ENCODE measurements around the gene SLC47A2.

The SLC47A2 gene

DNA sequence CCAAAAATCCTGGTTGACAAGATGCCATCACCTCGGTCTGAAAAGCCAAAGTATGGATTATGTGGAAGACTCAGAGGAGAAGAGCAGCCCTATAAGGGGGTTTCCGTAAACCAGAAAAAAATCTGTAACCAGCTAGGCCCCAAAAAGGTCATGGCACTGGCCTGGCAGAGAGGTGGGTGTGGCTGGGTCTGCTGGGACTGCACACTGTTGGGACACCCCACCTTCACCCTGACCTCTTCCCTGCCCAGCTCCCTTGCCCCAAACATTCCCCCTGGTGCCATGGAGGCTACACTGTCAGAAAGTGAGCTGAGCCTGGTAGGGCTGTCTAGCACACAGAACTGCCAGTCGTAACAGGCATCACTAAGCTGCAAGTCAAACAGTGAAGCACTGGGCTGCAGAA is 6.5 kb downstream of the SLC47A2 start:
- Histone ChIP-seq H3K27ac (no peak overlapping the region), H3K4me3 (IDR thresholded peaks at IDR 0.05; ENCODE audit: insufficient read depth, low read depth, low read length) (no peak overlapping the region), H2AFZ (ENCODE audit: low read depth) (no peak overlapping the region), H3K79me2 (ENCODE audit: insufficient read depth, low read depth) (no peaks in the 10 kb centered on the region), H3K27me3 (ENCODE audit: insufficient read depth, low read depth) (no peaks in the 10 kb centered on the region), H4K20me1 (ENCODE audit: insufficient read depth) (no peaks in the 10 kb centered on the region), H3K9ac (no peak overlapping the region), H3K4me2 (no peak overlapping the region), H3K36me3 (ENCODE audit: insufficient read depth) (no peaks in the 10 kb centered on the region), H3K4me1 (ENCODE audit: low read depth, poor library complexity, severe bottlenecking) (no peaks in the 10 kb centered on the region)
- TF ChIP-seq, protein P1, sequence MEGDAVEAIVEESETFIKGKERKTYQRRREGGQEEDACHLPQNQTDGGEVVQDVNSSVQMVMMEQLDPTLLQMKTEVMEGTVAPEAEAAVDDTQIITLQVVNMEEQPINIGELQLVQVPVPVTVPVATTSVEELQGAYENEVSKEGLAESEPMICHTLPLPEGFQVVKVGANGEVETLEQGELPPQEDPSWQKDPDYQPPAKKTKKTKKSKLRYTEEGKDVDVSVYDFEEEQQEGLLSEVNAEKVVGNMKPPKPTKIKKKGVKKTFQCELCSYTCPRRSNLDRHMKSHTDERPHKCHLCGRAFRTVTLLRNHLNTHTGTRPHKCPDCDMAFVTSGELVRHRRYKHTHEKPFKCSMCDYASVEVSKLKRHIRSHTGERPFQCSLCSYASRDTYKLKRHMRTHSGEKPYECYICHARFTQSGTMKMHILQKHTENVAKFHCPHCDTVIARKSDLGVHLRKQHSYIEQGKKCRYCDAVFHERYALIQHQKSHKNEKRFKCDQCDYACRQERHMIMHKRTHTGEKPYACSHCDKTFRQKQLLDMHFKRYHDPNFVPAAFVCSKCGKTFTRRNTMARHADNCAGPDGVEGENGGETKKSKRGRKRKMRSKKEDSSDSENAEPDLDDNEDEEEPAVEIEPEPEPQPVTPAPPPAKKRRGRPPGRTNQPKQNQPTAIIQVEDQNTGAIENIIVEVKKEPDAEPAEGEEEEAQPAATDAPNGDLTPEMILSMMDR (conservative IDR thresholded peaks at IDR 0.05; ENCODE audit: low read depth, low read length) = no peak

DNA sequence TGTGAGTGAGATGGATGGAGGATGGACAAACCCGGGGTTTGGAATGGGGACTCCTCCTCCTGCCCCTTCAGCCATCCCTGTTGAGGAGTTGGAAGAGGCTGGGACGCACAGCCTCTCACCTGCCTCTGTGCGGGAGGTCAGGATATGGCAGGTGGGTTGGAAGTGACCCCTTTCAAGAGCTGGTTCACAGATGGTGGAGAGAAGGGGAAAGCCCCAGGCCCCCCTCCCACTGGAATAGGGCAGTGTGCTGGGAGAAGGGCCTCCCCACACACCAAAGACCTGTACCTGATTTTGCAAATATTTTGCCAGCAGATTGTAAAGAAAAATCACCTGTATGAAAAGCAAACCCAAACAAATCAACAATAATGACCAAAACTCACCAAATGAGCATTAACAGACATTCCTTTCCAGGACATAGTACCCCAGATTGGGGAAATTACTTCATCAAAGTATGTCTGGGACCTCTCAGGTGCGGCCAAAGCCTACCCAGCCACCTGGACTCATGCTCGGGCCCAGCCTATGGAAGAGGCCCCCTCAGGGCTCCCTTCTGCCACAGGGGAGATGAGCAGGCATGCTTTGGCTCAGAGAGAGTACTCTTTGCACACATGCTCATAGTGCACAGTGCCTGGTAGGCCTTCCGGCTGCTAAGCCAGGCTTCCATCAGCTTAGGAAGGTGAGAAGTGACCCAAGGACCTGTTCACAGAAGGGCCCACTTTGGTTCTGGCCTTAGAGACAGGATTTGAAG is 7.8 kb downstream of the SLC47A2 start:
- H3K4me1 ChIP-seq (ENCODE audit: low read depth, poor library complexity, severe bottlenecking) = no peaks in the 10 kb centered on the region
- H3K27me3 ChIP-seq (ENCODE audit: insufficient read depth, low read depth) = no peaks in the 10 kb centered on the region
- TF ChIP-seq, protein P1 (conservative IDR thresholded peaks at IDR 0.05; ENCODE audit: low read depth, low read length) = no peak
- no peak overlapping the region for H3K27ac ChIP-seq
- no peak overlapping the region for H3K9ac ChIP-seq
- H3K79me2 ChIP-seq (ENCODE audit: insufficient read depth, low read depth) = no peaks in the 10 kb centered on the region
- H4K20me1 ChIP-seq (ENCODE audit: insufficient read depth) = no peaks in the 10 kb centered on the region
- H2AFZ ChIP-seq (ENCODE audit: low read depth) = no peak overlapping the region
- no peaks in the 10 kb centered on the region for H3K36me3 ChIP-seq (ENCODE audit: insufficient read depth)
- H3K4me2 ChIP-seq = no peak overlapping the region
- H3K4me3 ChIP-seq (IDR thresholded peaks at IDR 0.05; ENCODE audit: insufficient read depth, low read depth, low read length) = no peak overlapping the region

DNA sequence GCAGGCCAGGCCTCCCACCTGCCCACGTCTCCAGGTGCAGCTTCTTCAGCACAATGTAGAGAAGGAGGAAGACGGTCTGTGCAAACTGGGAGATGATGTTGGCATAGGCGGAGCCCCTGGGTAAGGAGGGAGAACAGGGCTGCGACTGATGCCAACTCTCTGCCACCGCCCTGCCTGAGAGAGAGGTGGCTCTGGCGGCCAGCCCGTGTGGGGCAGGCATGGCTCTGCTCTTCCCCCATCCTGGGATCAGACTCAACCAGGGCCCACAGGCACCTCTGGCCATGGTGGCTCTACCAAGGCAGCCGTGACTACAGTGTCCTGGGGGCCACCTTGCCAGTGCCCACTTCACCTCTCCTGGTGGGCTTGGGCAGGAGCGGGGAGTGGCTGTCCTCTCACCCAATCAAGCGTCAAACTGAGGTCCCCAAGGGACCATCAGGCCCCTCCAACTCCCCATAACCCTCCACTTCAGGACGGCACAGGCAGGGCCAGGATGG is 8.6 kb downstream of the SLC47A2 start:
- no peaks in the 10 kb centered on the region for H3K79me2 ChIP-seq (ENCODE audit: insufficient read depth, low read depth)
- no peak overlapping the region for H3K4me2 ChIP-seq
- TF ChIP-seq, protein P1 (conservative IDR thresholded peaks at IDR 0.05; ENCODE audit: low read depth, low read length) = no peak
- H4K20me1 ChIP-seq (ENCODE audit: insufficient read depth) = no peaks in the 10 kb centered on the region
- no peak overlapping the region for H2AFZ ChIP-seq (ENCODE audit: low read depth)
- no peak overlapping the region for H3K4me3 ChIP-seq (IDR thresholded peaks at IDR 0.05; ENCODE audit: insufficient read depth, low read depth, low read length)
- H3K27ac ChIP-seq = no peak overlapping the region
- no peaks in the 10 kb centered on the region for H3K27me3 ChIP-seq (ENCODE audit: insufficient read depth, low read depth)
- H3K36me3 ChIP-seq (ENCODE audit: insufficient read depth) = no peaks in the 10 kb centered on the region
- H3K9ac ChIP-seq = no peak overlapping the region
- H3K4me1 ChIP-seq (ENCODE audit: low read depth, poor library complexity, severe bottlenecking) = no peaks in the 10 kb centered on the region

DNA sequence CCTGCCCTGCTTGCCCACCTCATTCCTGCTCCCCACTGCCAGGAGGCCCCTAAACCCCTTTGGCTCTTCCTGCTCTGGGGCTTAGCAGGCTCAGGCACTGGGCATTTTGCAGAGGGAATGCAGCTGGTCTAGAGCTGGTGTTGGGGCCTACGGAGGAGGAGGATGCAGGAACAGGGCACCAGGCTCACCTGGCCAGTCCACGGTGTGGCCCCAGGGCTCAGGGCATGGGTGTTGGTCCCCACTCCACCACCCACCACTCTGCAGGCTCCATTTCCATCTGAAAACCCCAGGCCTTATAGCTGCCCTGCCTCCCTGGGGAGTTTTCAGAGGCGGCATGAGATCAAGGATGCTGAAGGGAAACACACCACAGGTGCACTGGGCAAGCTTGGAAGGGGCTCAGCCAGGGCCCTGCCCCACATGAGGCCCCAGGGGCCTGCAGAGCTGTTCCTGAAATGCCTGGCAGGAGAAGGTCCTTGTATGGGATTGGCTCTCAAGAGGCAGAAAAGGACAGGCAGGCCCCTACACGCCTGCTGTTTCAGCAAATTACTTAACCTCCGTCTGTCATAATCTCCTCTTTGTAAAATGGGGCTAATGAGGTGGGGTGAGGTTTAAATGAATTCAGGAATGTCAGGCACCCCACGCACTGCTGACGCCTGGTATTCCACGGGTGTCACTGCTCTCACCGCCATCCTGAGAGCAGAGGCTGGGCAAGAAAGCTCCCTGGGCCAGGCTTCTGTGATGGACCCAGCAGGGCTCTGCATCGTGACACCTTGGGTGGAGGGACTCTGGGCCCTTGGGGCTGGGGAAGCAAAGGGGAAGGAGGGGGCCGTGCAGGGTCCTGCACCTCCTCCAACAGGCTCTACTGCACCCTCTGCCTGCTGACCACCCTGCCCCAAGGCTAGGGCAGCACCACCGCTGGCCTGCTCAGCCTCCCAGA is 9.3 kb downstream of the SLC47A2 start:
- H3K9ac ChIP-seq = no peak overlapping the region
- H4K20me1 ChIP-seq (ENCODE audit: insufficient read depth) = no peaks in the 10 kb centered on the region
- no peak overlapping the region for H3K4me2 ChIP-seq
- H3K4me3 ChIP-seq (IDR thresholded peaks at IDR 0.05; ENCODE audit: insufficient read depth, low read depth, low read length) = no peak overlapping the region
- no peak overlapping the region for H3K27ac ChIP-seq
- no peak overlapping the region for H2AFZ ChIP-seq (ENCODE audit: low read depth)
- TF ChIP-seq, protein P1 (conservative IDR thresholded peaks at IDR 0.05; ENCODE audit: low read depth, low read length) = no peak
- no peaks in the 10 kb centered on the region for H3K4me1 ChIP-seq (ENCODE audit: low read depth, poor library complexity, severe bottlenecking)
- H3K79me2 ChIP-seq (ENCODE audit: insufficient read depth, low read depth) = no peaks in the 10 kb centered on the region
- no peaks in the 10 kb centered on the region for H3K27me3 ChIP-seq (ENCODE audit: insufficient read depth, low read depth)
- no peaks in the 10 kb centered on the region for H3K36me3 ChIP-seq (ENCODE audit: insufficient read depth)
